Fibroblast of lung (primary cell): ENCODE results near the gene PCDHGC3.

Source experiments
- EZH2 ChIP-seq: IDR thresholded peaks from 2 replicates; pipeline ENCODE4 v1.5.1; 2012; ENCODE audit warnings: low read length, control low read depth, mild to moderate bottlenecking; ENCODE audit errors: missing control alignments
- TF ChIP-seq, protein P1 (sequence below), 2 donors: IDR thresholded peaks in 1 of 2; conservative IDR thresholded peaks in 1 of 2; 1 replicate in 1 of 2; 2 replicates in 1 of 2; pipeline ENCODE4 v1.5.1; 2011 to 2012; ENCODE audit warnings: low read length in 2 of 2, control low read depth in 1 of 2, inconsistent platforms in 1 of 2, low read depth in 1 of 2, mild to moderate bottlenecking in 1 of 2

DNA sequence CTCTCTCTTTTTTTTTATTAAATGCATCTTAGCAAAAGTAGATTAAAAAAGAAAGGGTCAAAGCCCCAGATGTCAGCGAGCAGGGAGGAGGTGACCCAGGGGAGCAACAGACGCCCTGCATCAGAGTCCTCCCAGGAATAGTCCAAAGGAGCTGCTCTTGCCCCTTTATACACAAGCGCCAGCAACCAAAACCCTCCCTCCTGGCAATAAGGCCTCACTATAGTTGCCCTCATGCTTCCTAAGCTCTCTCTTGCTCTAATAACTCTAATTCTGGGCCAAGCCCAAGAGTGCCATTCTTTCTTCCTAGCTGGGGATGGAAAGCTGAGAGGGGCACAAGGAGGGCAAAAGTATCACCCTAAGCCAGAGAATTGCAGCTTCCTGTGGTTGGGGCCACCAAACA lies 39.4 kb downstream of the PCDHGC3 start:
- TF ChIP-seq, protein P1, sequence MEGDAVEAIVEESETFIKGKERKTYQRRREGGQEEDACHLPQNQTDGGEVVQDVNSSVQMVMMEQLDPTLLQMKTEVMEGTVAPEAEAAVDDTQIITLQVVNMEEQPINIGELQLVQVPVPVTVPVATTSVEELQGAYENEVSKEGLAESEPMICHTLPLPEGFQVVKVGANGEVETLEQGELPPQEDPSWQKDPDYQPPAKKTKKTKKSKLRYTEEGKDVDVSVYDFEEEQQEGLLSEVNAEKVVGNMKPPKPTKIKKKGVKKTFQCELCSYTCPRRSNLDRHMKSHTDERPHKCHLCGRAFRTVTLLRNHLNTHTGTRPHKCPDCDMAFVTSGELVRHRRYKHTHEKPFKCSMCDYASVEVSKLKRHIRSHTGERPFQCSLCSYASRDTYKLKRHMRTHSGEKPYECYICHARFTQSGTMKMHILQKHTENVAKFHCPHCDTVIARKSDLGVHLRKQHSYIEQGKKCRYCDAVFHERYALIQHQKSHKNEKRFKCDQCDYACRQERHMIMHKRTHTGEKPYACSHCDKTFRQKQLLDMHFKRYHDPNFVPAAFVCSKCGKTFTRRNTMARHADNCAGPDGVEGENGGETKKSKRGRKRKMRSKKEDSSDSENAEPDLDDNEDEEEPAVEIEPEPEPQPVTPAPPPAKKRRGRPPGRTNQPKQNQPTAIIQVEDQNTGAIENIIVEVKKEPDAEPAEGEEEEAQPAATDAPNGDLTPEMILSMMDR (conservative IDR thresholded peaks at IDR 0.05 in 1 of 2, IDR thresholded peaks at IDR 0.05 in 1 of 2; ENCODE audit: low read depth in 1 of 2, low read length in 2 of 2) = no peak
- TF ChIP-seq EZH2 = no peak
